Inferior parietal cortex (tissue), 1 donor: Measurements from ENCODE around the gene LAPTM5.

ENCODE experiments used
- DNase-seq: peaks from one replicate; pipeline ENCODE4 v3.0.0-alpha.2; 2016; ENCODE audit errors: extremely low spot score

The LAPTM5 gene

GRCh38 chr1:30742963-30743559 lies 14.5 kb downstream of the LAPTM5 start:
- no peak for DNase-seq

DNA sequence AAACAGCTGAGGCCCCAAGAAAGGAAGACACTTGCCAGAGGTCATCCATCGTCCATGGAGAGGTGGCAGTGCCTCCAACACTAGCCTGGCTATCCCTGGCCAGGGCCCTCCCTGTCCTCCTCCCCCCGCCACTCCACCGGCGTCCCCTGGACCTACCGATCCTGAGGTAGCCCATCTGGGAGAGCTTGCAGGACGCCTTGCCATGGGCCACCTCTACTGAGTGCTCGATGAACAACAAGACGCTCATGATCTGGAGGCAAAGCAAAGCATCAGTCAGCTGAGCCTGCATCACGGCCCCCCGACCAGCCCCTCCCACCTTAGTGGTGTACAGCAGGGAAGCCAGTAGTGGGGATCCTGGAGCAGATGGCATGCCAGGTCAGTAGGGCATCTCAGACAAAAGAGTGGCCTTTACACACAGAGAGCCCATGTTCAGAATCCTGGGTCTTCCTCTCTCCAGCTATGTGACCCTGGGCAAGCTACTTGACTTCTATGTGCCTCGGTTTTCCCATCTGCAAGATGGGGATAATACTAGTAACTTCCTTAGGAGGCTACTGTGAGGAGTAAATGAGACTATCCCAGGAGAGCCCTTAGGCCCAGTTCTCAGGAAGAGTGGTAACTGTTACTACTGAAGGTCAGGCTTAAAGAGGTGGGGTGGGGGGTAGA lies 15.1 kb downstream of the LAPTM5 start:
- DNase-seq = no peak

GRCh38 chr1:30741239-30741894 lies 16.2 kb downstream of the LAPTM5 start:
- no peak for DNase-seq

DNA sequence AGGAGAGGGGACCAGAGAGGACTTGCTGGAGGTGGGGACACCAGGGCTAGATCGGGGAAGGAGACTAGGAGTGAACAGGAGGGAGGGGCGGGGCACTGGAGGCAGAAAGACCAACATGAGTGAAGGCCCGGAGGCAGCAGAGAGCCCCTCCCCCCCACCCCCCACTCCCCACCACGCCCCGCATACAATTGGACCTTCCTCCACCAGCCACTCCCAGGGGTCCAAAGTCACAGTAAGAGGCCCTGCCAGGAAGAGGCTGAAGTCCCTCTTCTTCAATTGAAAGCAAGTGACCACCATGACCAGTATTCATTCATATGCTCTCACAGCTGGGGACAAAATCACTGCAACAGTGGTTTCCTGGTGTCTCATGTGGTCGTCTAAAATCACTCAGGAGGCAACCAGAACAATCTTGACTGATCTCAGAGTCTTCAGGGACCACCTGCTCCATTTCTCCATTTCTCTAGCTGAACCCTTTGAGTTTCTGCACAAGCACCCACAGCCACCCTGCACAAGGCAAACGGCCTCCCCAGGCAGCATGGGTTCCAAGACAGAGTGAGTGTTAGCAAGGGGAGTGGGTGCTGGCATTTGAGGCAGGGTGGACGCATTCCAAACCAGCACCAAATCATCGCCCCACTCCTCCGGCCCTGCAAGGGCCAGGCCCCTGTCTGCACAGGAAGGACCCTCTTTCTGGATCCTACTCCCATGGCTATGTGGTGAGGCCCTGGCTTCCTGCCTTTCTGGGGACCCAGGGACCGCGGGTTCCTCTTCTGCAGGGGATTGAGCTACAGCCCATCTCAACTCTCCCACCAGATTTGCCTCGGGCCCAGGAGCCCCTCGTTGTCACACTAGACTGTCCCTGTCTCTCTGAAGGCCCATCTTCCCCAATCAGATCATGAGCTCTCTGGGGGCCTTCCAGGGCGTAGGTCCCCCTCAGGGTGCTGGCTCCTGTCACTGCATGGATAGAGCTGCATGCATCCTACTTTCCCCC lies 17.0 kb downstream of the LAPTM5 start:
- no peak for DNase-seq

GRCh38 chr1:30739601-30740000 lies 18.0 kb downstream of the LAPTM5 start:
- no peak for DNase-seq

DNA sequence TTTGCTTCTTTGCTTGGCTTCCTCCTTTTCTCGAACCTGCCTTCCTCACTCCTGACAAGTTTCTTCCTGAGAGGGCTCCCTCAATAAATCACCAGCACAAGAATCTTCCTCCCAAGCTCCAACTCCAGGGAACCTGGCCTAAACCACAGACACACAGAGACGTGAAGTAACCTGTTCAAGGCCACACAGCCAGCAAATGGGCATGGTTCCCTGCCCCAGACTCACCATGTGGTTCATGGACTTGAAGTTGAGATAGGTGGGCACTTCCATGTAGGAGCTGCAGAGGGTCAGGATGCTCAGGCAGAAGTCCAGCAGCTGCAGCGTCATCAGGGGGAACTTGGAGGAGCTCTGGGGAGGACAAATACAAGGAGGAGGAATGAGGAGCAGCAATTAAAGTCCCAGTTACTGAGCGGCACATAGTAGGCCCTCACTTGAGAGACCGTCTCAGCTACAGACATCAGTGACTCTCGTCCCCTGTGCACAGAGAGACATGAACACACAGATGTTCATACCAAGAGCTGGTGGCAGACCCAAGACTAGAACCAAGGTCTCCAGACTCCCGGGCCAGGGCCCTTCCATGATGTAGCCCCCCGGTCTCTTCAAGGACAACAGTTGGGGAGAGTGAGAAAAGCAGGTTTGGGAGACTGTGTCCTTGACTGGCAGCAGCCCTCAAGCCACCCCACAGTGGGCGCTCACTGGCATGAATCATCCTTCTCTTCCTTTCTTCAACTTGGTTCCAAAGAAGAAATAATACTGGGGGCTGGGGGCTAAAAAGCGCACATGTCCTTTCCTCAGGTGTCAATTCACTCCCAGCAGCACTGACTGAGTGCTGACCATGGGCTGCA lies 18.6 kb downstream of the LAPTM5 start:
- DNase-seq = no peak

DNA sequence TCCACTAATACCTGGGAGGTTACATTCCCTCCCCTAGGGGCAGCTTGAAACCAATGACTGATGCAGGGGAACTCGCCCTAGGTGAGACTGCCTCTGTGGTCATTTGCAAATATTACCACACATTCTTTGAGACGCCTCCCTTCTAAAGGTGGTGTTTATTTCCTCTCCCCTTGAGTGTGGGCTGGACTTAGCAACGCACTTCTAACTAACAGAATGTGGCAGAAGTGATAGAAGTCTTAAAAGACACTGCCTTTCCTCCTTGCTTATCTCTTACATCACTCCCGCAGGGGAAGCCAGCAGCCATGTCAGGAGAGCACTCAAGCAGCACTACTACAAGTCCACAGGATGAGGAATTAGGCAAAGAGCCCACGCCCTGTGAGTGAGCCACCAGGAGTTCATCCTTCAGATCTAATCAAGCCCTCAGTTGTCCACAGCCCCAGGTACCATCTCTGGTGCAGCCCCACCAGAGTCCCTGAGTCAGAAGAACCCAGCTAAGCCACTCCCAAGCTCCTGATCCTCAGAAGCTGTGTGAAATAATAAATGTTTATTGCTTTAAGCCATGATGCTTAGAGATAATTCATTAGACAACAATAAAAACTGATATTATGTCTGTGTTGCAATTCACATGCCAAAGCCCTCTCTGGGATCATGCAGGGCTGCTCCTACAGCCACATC lies 19.4 kb downstream of the LAPTM5 start:
- DNase-seq = no peak

GRCh38 chr1:30737357-30738039 lies 20.1 kb downstream of the LAPTM5 start:
- DNase-seq = no peak

- no peak for DNase-seq
These were observed 21.7 kb downstream of the LAPTM5 start for GRCh38 chr1:30735668-30736498.

GRCh38 chr1:30735124-30735523 lies 22.4 kb downstream of the LAPTM5 start:
- no peak for DNase-seq

DNA sequence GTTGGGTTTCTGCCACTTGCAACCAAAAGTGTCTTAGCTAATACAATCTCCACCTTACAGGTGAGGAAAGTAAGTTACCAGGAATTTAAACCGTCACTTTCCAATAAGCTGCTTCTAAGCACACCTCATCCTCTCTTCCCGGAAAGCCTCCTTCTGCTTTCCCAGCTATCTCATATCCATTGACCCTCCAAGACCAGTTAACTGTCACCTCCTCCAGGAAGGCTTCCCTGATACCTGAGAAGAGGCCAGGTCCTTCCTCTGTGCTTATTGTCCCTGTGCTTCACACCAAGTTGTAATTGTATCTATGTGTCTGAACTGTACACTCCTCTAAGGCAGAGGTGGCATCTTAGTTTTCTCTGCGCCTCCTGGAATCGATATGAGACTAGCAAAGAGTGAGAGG lies 23.0 kb downstream of the LAPTM5 start:
- no peak for DNase-seq

GRCh38 chr1:30734106-30734505 lies 23.5 kb downstream of the LAPTM5 start:
- DNase-seq = no peak

DNA sequence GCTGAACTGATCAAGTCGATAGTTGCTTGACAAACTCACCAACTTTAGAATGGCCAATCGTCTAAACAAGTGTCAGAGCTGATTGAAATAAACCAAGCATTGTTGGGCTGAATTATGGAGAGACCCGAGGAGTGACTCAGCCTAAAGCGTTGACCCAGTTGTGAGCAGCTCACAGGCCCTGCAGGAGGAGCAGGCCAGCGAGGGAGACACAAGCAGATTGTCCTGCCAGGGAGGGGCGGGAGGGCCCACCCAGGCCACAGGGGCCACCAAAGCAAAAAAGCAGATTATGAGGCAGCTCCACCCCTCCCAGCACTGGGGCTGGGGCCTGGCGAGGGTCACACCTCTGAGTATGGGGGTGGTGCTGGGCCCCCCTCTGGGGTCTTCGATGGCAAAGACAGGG lies 24.1 kb downstream of the LAPTM5 start:
- DNase-seq = no peak

DNA sequence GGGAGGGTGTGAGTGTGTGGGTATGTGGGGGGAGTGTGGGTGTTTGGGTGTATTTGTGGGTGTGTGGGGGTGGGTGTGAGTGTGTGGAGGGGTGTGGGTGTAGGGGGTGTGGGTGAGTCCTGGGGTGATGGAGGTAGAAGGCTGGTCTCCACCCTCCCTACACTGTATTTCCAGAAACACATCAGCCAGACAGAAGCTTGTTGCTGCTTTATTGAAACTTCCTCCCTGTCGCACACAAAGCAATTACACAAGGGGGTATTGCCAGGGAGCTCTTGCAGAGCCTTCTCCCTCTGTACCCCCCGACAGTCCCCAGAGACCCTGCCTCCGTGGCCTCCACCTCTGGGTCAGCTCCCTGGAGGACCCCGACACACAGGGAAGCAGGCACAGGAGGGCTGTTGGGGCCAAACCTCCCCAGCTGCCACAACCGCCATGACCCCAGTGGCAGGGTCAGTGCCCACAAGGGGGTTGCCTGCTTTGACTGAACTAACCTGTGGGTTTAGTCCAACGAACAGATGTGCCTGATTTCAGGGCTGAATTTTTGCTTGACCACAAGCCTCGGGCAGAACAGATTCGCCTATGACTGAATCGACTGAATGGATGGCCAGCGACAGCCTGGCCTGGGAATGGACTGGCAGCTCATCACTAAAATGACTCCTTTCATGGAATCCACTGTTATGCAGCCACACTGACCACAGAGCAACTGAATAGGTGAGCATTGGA lies 25.1 kb downstream of the LAPTM5 start:
- no peak for DNase-seq

DNA sequence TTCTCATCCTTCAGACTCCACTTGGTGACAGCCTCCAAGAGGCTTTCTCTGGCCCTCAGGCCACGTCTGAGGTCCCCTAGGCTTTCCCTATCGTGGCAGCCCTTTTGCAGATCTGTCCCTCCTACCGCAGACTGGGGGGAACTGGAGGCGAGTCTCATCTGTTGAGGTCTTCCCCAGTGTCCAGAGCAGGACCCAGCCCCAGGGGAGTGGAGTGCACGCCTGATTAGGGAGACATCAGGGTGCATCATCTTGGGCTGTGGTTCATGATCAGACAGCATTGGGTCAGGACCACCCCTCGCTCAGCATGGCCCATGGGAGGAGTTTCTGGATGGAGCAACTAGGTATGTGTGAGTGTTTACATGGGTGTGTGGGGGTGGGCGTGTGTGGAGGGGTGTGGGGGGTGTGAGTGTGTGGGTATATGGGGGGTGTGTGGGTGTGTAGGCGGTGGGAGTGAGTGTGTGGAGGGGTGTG lies 25.7 kb downstream of the LAPTM5 start:
- no peak for DNase-seq

DNA sequence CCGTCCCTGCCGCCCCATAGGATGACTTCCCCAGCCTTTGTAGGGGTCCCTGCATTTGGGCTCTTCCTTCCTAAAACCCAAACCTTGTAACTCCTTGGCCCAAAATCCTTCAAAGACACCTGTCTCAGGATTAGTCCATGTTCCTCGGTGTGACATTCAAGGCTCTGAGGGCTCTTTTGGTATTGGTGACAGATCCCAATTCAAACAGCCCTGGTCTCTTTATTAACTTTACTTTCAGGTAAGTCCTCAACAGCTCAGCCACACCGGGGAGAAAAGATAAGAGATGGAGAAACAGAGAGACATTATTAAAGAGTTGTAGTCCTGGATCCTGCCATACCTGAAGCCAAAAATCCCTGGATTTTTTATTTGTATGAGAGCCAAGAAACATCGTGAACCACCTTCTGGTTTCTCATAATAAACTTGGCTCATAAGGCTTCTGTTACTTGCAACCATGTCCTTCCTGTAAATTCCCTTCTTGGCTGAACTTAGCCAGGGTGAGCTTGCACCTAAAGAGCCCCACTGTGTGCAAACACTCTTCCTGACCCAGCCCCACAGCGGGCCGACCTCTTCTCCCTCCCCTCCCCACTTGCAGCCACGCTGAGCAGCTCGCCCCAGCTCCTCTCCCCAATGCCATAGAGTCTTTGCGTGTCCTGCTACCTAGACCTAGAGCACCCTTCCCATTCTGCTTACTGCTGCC lies 26.3 kb downstream of the LAPTM5 start:
- no peak for DNase-seq

- DNase-seq = no peak
These were observed 27.0 kb downstream of the LAPTM5 start for GRCh38 chr1:30730346-30731108.
